SK-N-SH (cell line): Measurements from ENCODE around the gene MPP3. TPM values are rescaled to one million over a fixed set of nuclear protein-coding genes. Genes with fewer than 3 reads are reported as not detected.

Experiments used
- CTCF ChIA-PET: fragments of 300-600, 350-600 bp; formaldehyde crosslinking; extraction: SDS; loops from one replicate; lab custom pipeline; 2021; lab: Yijun Ruan, JAX
- POLR2A ChIA-PET: fragments of 350-600 bp; sonication (Branson Sonifier 250); formaldehyde crosslinking; extraction: SDS; loops from one replicate; lab custom pipeline; 2020; ENCODE audit warnings: antibody characterized with exemption, inconsistent platforms; lab: Yijun Ruan, JAX
- DNase-seq: peaks from one replicate; pipeline ENCODE4 v3.0.0; 2012
- H2AFZ ChIP-seq: fragments of 200-600 bp; sonication (generic); 2 replicates; pipeline ENCODE4 v1.8.1; 2016; ENCODE audit warnings: antibody characterized with exemption, mild to moderate bottlenecking, low read depth
- H3F3A ChIP-seq: fragments of 200-600 bp; sonication (generic); replicated peaks from 2 replicates; pipeline ENCODE3; 2016; ENCODE audit warnings: antibody characterized with exemption, mild to moderate bottlenecking; ENCODE audit not compliant: insufficient read depth
- H3K27ac ChIP-seq, 2 experiments: fragments of 200-500 bp in 1 of 2; fragments of 200-600 bp in 1 of 2; sonication (Bioruptor generic) in 1 of 2; sonication (generic), shearing (Covaris generic) in 1 of 2; 2 replicates each; pipeline versions ENCODE4 v1.5.1 to v1.6.1; 2014 to 2016; ENCODE audit warnings: low read depth in 2 of 2, inconsistent platforms in 1 of 2, low read length in 1 of 2, mild to moderate bottlenecking in 1 of 2, mixed read lengths in 1 of 2
- H3K27me3 ChIP-seq: fragments of 200-600 bp; sonication (generic), shearing (Covaris generic); 2 replicates; pipeline ENCODE4 v1.6.1; 2016; ENCODE audit warnings: mixed run types; ENCODE audit not compliant: insufficient read depth
- H3K36me3 ChIP-seq, 2 experiments: fragments of 200-500 bp in 1 of 2; fragments of 200-600 bp in 1 of 2; sonication (Bioruptor generic) in 1 of 2; sonication (generic) in 1 of 2; replicated peaks in 1 of 2; 2 replicates each; pipeline versions ENCODE3 to v1.5.1; 2014 to 2016; ENCODE audit warnings: low read length in 1 of 2, mild to moderate bottlenecking in 1 of 2; ENCODE audit not compliant: insufficient read depth in 2 of 2, control insufficient read depth in 1 of 2
- H3K4me1 ChIP-seq, 2 experiments: fragments of 200-500 bp in 1 of 2; fragments of 200-600 bp in 1 of 2; sonication (Bioruptor generic) in 1 of 2; sonication (generic), shearing (Covaris generic) in 1 of 2; 2 replicates each; pipeline versions ENCODE4 v1.5.1 to v1.6.1; 2014 to 2016; ENCODE audit warnings: low read depth in 1 of 2, low read length in 1 of 2, mixed run types in 1 of 2; ENCODE audit not compliant: insufficient read depth in 2 of 2, control insufficient read depth in 1 of 2
- H3K4me2 ChIP-seq: fragments of 200-600 bp; sonication (generic), shearing (Covaris generic); 2 replicates; pipeline ENCODE4 v1.6.1; 2017; ENCODE audit warnings: mixed run types
- H3K4me3 ChIP-seq, 2 experiments: fragments of 200-500 bp in 1 of 2; fragments of 200-600 bp in 1 of 2; sonication (Bioruptor generic) in 1 of 2; sonication (generic), shearing (Covaris generic) in 1 of 2; 2 replicates each; pipeline versions ENCODE4 v1.5.1 to v1.8.1; 2014 to 2016; ENCODE audit warnings: low read depth in 2 of 2, inconsistent platforms in 1 of 2, low read length in 1 of 2, mild to moderate bottlenecking in 1 of 2, mixed read lengths in 1 of 2, moderate library complexity in 1 of 2
- H3K79me2 ChIP-seq: fragments of 200-600 bp; sonication (generic); 2 replicates; pipeline ENCODE4 v1.8.1; 2017; ENCODE audit warnings: mild to moderate bottlenecking; ENCODE audit not compliant: insufficient read depth
- H3K9ac ChIP-seq: fragments of 200-600 bp; sonication (generic); 2 replicates; pipeline ENCODE4 v1.6.1; 2017; ENCODE audit warnings: mixed run types
- H3K9me2 ChIP-seq: fragments of 200-600 bp; sonication (generic); 2 replicates; pipeline ENCODE4 v1.6.1; 2017; ENCODE audit warnings: mixed run types
- H3K9me3 ChIP-seq: fragments of 200-600 bp; sonication (generic); 2 replicates; pipeline ENCODE4 v1.6.1; 2017; ENCODE audit warnings: mixed run types, mild to moderate bottlenecking, moderate library complexity
- H4K20me1 ChIP-seq: fragments of 200-600 bp; sonication (generic); 2 replicates; pipeline ENCODE4 v1.6.1; 2017; ENCODE audit warnings: mild to moderate bottlenecking, mixed run types; ENCODE audit not compliant: insufficient read depth
- CHD2 ChIP-seq: fragments of 150-350 bp; IDR thresholded peaks from 2 replicates; pipeline ENCODE4 v1.6.1; 2018; ENCODE audit warnings: low read length; ENCODE audit not compliant: partially characterized antibody
- CTCF ChIP-seq: fragments of 200-600 bp; sonication (generic); IDR thresholded peaks from 2 replicates; pipeline ENCODE4 v1.6.1; 2017; ENCODE audit warnings: antibody characterized with exemption, mild to moderate bottlenecking, moderate library complexity
- ELF1 ChIP-seq: IDR thresholded peaks from 2 replicates; pipeline ENCODE4 v1.4.0; 2012
- FOXJ3 ChIP-seq: sonication (generic); formaldehyde crosslinking; IDR thresholded peaks from 2 replicates; pipeline ENCODE4 v1.5.1; 2020; ENCODE audit warnings: mild to moderate bottlenecking, missing genetic modification reagents
- FOXM1 ChIP-seq: IDR thresholded peaks from 2 replicates; pipeline ENCODE4 v1.4.0; 2012; ENCODE audit warnings: low read depth, mild to moderate bottlenecking
- IRF3 ChIP-seq: fragments of 150-350 bp; IDR thresholded peaks from 2 replicates; pipeline ENCODE4 v1.6.1; 2016; ENCODE audit warnings: mild to moderate bottlenecking, low read depth, low read length
- JUND ChIP-seq: IDR thresholded peaks from 2 replicates; pipeline ENCODE4 v1.4.0; 2012
- MEF2A ChIP-seq: IDR thresholded peaks from 2 replicates; pipeline ENCODE4 v1.4.0; 2012; ENCODE audit warnings: low read depth, borderline replicate concordance
- NFIC ChIP-seq: IDR thresholded peaks from 2 replicates; pipeline ENCODE4 v1.4.0; 2012; ENCODE audit warnings: borderline replicate concordance
- NRF1 ChIP-seq: IDR thresholded peaks from 2 replicates; pipeline ENCODE4 v1.6.1; 2012; ENCODE audit warnings: low read depth, mild to moderate bottlenecking, low read length
- PBX3 ChIP-seq: IDR thresholded peaks from 2 replicates; pipeline ENCODE4; 2012
- POLR2AphosphoS5 ChIP-seq: IDR thresholded peaks from 2 replicates; pipeline ENCODE4 v1.6.1; 2012; ENCODE audit warnings: low read depth, low read length
- RAD21 ChIP-seq: IDR thresholded peaks from 2 replicates; pipeline ENCODE4 v1.6.1; 2012; ENCODE audit warnings: mild to moderate bottlenecking, low read length
- RCOR1 ChIP-seq: fragments of 150-350 bp; IDR thresholded peaks from 2 replicates; pipeline ENCODE4 v1.6.1; 2017; ENCODE audit warnings: antibody characterized with exemption, low read length
- RFX5 ChIP-seq: IDR thresholded peaks from 2 replicates; pipeline ENCODE4 v1.6.1; 2012; ENCODE audit warnings: mild to moderate bottlenecking, improper control_type of control experiment, low read length
- RXRA ChIP-seq: IDR thresholded peaks from 2 replicates; pipeline ENCODE4 v1.4.0; 2012; ENCODE audit warnings: low read depth, mild to moderate bottlenecking, borderline replicate concordance
- SIN3A ChIP-seq: IDR thresholded peaks from 2 replicates; pipeline ENCODE4 v1.6.1; 2012; ENCODE audit warnings: low read depth, mild to moderate bottlenecking, low read length, moderate library complexity, borderline replicate concordance
- SMC3 ChIP-seq: IDR thresholded peaks from 2 replicates; pipeline ENCODE4 v1.6.1; 2012; ENCODE audit warnings: low read depth, low read length, improper control_type of control experiment
- TAF1 ChIP-seq: IDR thresholded peaks from 2 replicates; pipeline ENCODE4 v1.6.1; 2012; ENCODE audit warnings: low read depth, mild to moderate bottlenecking, low read length, moderate library complexity, borderline replicate concordance
- TCF12 ChIP-seq: IDR thresholded peaks from 2 replicates; pipeline ENCODE4 v1.4.0; 2012
- TEAD4 ChIP-seq: IDR thresholded peaks from 2 replicates; pipeline ENCODE4 v1.4.0; 2012; ENCODE audit warnings: mild to moderate bottlenecking, borderline replicate concordance; ENCODE audit not compliant: insufficient read depth
- USF2 ChIP-seq: fragments of 150-350 bp; IDR thresholded peaks from 2 replicates; pipeline ENCODE4 v1.6.1; 2017; ENCODE audit warnings: antibody characterized with exemption, low read length, low read depth, borderline replicate concordance
- WGBS: methylation state at CpG from one replicate; pipeline ENCODE4 v1.1.6; 2017; ENCODE audit warnings: low lambda C conversion rate; 5-methylcytosine and 5-hydroxymethylcytosine counted together
- polyA plus RNA-seq, 3 experiments: library from polyadenylated mRNA; depleted of rRNA; stranded (reverse); fragments of >200 nt; gene quantifications; 2 replicates each; pipeline ENCODE4 v1.2.3, GENCODE V29; 2012

Gene MPP3
- polyA plus RNA-seq, 1 of the 3 experiments (the other 2 are of a cell fraction), result 14.1 TPM

DNA sequence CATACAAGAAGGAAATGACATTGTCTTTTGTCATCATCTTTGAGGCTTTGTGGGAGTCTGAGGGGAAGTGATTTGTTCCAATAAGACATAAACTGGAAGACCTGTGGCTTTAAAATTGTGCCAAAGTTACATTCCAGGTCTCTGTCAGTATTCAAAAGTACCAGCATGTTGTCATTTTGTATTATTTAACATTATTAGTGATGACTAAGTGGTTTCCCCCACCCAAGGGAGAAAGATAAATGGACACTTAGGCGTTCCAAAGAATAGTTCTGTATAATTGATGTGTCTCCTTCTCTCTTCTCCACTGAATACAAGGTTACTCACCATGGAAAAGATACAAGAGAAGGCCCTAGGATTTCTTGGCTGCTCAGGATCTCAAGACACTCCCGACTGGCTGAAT is 48.9 kb downstream of the MPP3 start (continued):
- TF ChIP-seq PBX3 (peak; percentile 94), FOXJ3 (CRISPR knock-in tag) (no peak), SMC3 (no peak), RAD21 (no peak), TEAD4 (peak; percentile 94), POLR2AphosphoS5 (peak; percentile 54; the same call in 1 of the 2 replicates), RCOR1 (no peak), IRF3 (no peak), ELF1 (no peak), RXRA (peak; percentile 38; the same call in 1 of the 2 replicates)

DNA sequence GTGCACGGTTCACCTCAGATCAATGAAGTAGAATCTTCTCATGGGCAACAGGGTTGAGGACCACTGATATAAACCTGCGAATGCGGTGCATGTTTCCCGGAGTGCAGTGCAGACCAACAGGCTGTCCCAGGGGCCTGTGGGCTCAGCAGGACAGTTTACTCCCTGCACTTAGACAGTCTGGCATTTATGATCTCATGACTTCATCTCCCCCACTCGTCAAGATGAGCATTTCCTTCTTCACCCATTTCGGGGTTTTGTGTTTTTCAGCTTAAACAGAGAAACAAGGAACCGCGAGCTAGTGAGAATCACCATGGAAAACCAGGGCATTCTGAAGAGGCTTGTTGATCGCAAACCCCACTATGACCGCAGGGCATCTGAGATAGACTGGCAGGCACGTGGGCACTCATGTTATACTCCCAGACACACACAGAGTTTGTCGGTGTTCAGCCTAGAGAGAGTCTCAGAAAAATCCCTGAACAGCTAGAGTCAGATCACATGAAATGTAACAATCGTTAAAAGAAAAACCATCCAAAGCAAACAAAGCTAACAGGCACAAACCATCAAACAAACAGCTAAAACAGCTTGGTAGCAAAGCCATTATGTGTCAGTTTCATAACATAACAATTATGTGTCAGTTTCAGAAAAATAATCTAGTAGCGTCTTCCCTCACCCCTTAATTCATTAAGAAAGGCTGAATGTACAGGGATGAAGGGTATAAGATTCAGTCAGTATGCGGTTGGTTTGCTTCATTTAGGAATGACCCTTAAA is 49.8 kb downstream of the MPP3 start:
- no peak overlapping the region for H3K9ac ChIP-seq
- no peak for DNase-seq
- peaks cover 6 to 11% of the 10 kb centered on the region in 2 experiments; a peak in 2 of 4 replicates for H3K4me1 ChIP-seq
- ChIA-PET POLR2A (interaction anchor here (0.6 kb wide), 1 partner anchor 389 kb away, joined by 3 read pairs; no protein-coding TSS in a partner anchor), CTCF (interaction anchor here (0.9 to 1.7 kb wide), 5 partner anchors 17 to 223 kb away, joined by 3 to 6 read pairs (median 5); no protein-coding TSS in a partner anchor)
- no peaks in the 10 kb centered on the region for H3K27me3 ChIP-seq
- H2AFZ ChIP-seq, result no peak overlapping the region
- H3K79me2 ChIP-seq, result peaks cover 5% of the 10 kb centered on the region
- no peaks in the 10 kb centered on the region for H3K36me3 ChIP-seq
- H4K20me1 ChIP-seq, result no peaks in the 10 kb centered on the region
- no peak overlapping the region for H3K4me2 ChIP-seq
- no peaks in the 10 kb centered on the region for H3K9me3 ChIP-seq
- no peaks in the 10 kb centered on the region for H3K9me2 ChIP-seq
- no peak for TF ChIP-seq ELF1
- TF ChIP-seq RAD21, result no peak
- TF ChIP-seq CTCF, result no peak
- TF ChIP-seq IRF3, result no peak
- no peak for TF ChIP-seq CHD2
- TF ChIP-seq SMC3, result no peak
- no peak for TF ChIP-seq MEF2A
- no peak for TF ChIP-seq SIN3A
- TF ChIP-seq NFIC, result no peak
- TF ChIP-seq NRF1, result no peak
- TF ChIP-seq PBX3, result no peak
- no peak for TF ChIP-seq RFX5
- no peak for TF ChIP-seq FOXM1
- TF ChIP-seq USF2, result no peak
- no peak for TF ChIP-seq TEAD4
- TF ChIP-seq JUND, result no peak
- no peak for TF ChIP-seq TCF12
- no peak for TF ChIP-seq TAF1
- no peak overlapping the region for H3K4me3 ChIP-seq
- peak overlapping the region in 1 of 2 experiments; percentile 81; a peak in 2 of 4 replicates for H3K27ac ChIP-seq
- peaks cover 29% of the 10 kb centered on the region for H3F3A ChIP-seq
- WGBS, result 82% methylated on average over 15 of the region's 15 CpGs
